ENCODE measurements around the gene SUGT1.

DNA sequence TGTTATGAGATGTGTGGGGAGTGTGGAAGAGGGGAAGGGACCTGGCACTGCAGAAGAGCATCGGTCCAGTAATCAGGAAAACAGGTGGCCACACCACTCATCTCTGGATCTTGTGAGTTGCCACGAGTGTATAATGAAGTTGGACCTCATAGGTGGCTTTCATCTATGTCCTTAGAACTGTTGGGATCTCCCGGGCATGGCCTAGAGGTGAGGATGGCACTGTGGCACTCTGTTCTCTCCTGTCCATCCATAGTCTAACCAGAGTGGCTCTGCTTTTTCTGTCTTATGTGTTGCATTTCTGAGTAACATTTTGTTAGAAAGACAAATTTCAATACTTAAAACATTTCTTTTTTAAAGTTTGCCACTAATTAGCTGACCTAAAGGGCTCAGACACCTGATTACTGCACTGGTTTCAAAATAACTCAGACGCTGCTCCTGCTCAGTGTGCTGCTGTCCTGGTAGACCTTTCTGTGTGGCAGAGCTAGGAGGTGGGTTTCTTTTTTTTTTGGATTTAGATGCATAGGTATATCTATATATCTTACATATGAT lies 81.5 kb downstream of the SUGT1 start:
- TF ChIP-seq, protein P1, sequence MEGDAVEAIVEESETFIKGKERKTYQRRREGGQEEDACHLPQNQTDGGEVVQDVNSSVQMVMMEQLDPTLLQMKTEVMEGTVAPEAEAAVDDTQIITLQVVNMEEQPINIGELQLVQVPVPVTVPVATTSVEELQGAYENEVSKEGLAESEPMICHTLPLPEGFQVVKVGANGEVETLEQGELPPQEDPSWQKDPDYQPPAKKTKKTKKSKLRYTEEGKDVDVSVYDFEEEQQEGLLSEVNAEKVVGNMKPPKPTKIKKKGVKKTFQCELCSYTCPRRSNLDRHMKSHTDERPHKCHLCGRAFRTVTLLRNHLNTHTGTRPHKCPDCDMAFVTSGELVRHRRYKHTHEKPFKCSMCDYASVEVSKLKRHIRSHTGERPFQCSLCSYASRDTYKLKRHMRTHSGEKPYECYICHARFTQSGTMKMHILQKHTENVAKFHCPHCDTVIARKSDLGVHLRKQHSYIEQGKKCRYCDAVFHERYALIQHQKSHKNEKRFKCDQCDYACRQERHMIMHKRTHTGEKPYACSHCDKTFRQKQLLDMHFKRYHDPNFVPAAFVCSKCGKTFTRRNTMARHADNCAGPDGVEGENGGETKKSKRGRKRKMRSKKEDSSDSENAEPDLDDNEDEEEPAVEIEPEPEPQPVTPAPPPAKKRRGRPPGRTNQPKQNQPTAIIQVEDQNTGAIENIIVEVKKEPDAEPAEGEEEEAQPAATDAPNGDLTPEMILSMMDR (IDR thresholded peaks at IDR 0.05 in 8 of 11, conservative IDR thresholded peaks at IDR 0.05 in 3 of 11), result no peak
- no peak for TF ChIP-seq POLR2AphosphoS5 (IDR thresholded peaks at IDR 0.05)

Data from spleen (tissue), 7 donors.